Psoas muscle (tissue), 8 donors: Measurements from ENCODE around the gene COL6A1. TPM values are rescaled to one million over a fixed set of nuclear protein-coding genes. Genes with fewer than 3 reads are reported as not detected.

Experiments
- ATAC-seq, 4 donors: fragments of 200-7000 bp; cut with Tn5 transposase; one replicate each; pipeline ENCODE4 v1.9.1; 2020; ENCODE audit warnings: moderate library complexity in 3 of 4, mild to moderate bottlenecking in 2 of 4
- DNase-seq, 2 donors: peaks; one replicate each; pipeline ENCODE4 v3.0.0-alpha.2; 2020
- H3K27ac ChIP-seq: fragments of 200-600 bp; one replicate; pipeline ENCODE4 v1.8.0; 2022
- H3K27me3 ChIP-seq, 3 donors: fragments of 200-600 bp in 1 of 3; one replicate each; pipeline versions ENCODE4 v1.6.1 to v1.8.0; 2013 to 2022; ENCODE audit warnings: low read length in 2 of 3, mild to moderate bottlenecking in 2 of 3, moderate library complexity in 1 of 3; ENCODE audit not compliant: insufficient read depth in 3 of 3
- H3K36me3 ChIP-seq, 2 donors: fragments of 200-600 bp in 1 of 2; one replicate each; pipeline versions ENCODE4 v1.6.1 to v1.8.0; 2013 to 2022; ENCODE audit warnings: low read depth in 1 of 2, mild to moderate bottlenecking in 1 of 2, moderate library complexity in 1 of 2; ENCODE audit not compliant: insufficient read depth in 1 of 2
- H3K4me1 ChIP-seq: fragments of 200-600 bp; one replicate; pipeline ENCODE4 v1.8.0; 2022
- H3K4me3 ChIP-seq: fragments of 200-600 bp; one replicate; pipeline ENCODE4 v1.8.0; 2022; ENCODE audit warnings: mild to moderate bottlenecking
- H3K9me3 ChIP-seq: fragments of 200-600 bp; one replicate; pipeline ENCODE4 v1.8.0; 2022
- CTCF ChIP-seq: fragments of 200-600 bp; IDR thresholded peaks from one replicate; pipeline ENCODE4 v1.8.0; 2022; ENCODE audit warnings: antibody characterized with exemption
- WGBS, 3 donors: extraction: QIAGEN DNeasy Blood & Tissue Kit; methylation state at CpG; one replicate each; pipeline versions ENCODE4 v1.1.6 to v1.1.7; 2013; 5-methylcytosine and 5-hydroxymethylcytosine counted together
- intact Hi-C, 2 donors: fragments of 100-400 bp; cut with DNase I; formaldehyde crosslinking; loops; one replicate each; pipeline versions ENCODE4 v1.11.0 to v1.14.2; 2022
- polyA plus RNA-seq, 3 donors: library from polyadenylated mRNA; stranded (reverse); fragments of 200-250 nt; gene quantifications; one replicate each; pipeline ENCODE4 v1.2.3, GENCODE V29; 2013
- total RNA-seq, 4 donors: library from RNA; stranded (reverse); fragmentation: NEBNext Ultra II Directional in 2 of 4; extraction: Animal tissue kit (Norgen Biotek cat#: 25700) in 2 of 4; gene quantifications; one replicate each; pipeline versions ENCODE4 v1.2.1 to v1.2.4, GENCODE V29; 2021 to 2023
- donor health status: healthy with polysubstance abuse.
- donor health status: DM: no; HTN: no; CAD: no; lungs with moderate emphysema.
- donor health status: Bipolar disorder and iron deficiency.
- donor health status: healthy.
- donor health status: DM: yes; HTN: yes; CAD: no.
- donor health status: DM: no; HTN: no; CAD: no.
- donor health status: DM: no; HTN: no; CAD: no.
- donor health status: DM: yes; HTN: yes; CAD: no.

COL6A1 gene
- total and polyA plus RNA-seq, 7 donors, result 29.4 to 83.0 (median 36.1) TPM

GRCh38 chr21:46023555-46023954 lies 42.0 kb downstream of the COL6A1 start:
- peaks cover 0 to 12% (median 0%) of the 10 kb centered on the region in 3 donors for H3K27me3 ChIP-seq
- no peak overlapping the region for H3K4me3 ChIP-seq
- H3K9me3 ChIP-seq, result no peaks in the 10 kb centered on the region
- H3K4me1 ChIP-seq, result no peaks in the 10 kb centered on the region
- intact Hi-C loops, result no loop called here
- no peak overlapping the region for H3K27ac ChIP-seq
- no peak for TF ChIP-seq CTCF
- no peaks in the 10 kb centered on the region for H3K36me3 ChIP-seq
- DNase-seq (no peak), ATAC-seq (no peak)
- 83 to 88% (median 86%) methylated on average over 8 of the region's 8 CpGs for WGBS, 3 donors

GRCh38 chr21:46024141-46024540 lies 42.6 kb downstream of the COL6A1 start:
- Histone ChIP-seq H3K4me3 (no peak overlapping the region), H3K27me3 (peaks cover 0 to 12% (median 0%) of the 10 kb centered on the region in 3 donors), H3K36me3 (no peaks in the 10 kb centered on the region), H3K9me3 (no peaks in the 10 kb centered on the region), H3K4me1 (no peaks in the 10 kb centered on the region), H3K27ac (no peak overlapping the region)
- 73 to 89% (median 84%) methylated on average over 3 of the region's 3 CpGs for WGBS, 3 donors
- no peak for DNase-seq
- TF ChIP-seq CTCF, result no peak
- intact Hi-C loops, result no loop called here
- ATAC-seq, result no peak

- WGBS, 3 donors, result 69 to 79% (median 77%) methylated on average over 2 of the region's 2 CpGs
- Histone ChIP-seq H3K4me3 (no peak overlapping the region), H3K36me3 (no peaks in the 10 kb centered on the region), H3K9me3 (peaks cover 5% of the 10 kb centered on the region), H3K27me3 (peaks cover 0 to 4% (median 0%) of the 10 kb centered on the region in 3 donors), H3K4me1 (no peaks in the 10 kb centered on the region), H3K27ac (no peak overlapping the region)
- TF ChIP-seq CTCF, result no peak
- DNase-seq, result no peak
- no peak for ATAC-seq
- intact Hi-C loops, result no loop called here
Observed at GRCh38 chr21:46025113-46025770, 43.7 kb downstream of the COL6A1 start.

GRCh38 chr21:46027851-46028493 lies 46.4 kb downstream of the COL6A1 start:
- H3K36me3 ChIP-seq, result no peaks in the 10 kb centered on the region
- intact Hi-C loops, result no loop called here
- no peaks in the 10 kb centered on the region for H3K27me3 ChIP-seq
- DNase-seq (peak in 1 of 2 donors; percentile 23), ATAC-seq (peak in 3 of 4 donors; percentile 35 to 64 (median 38))
- peaks cover 5% of the 10 kb centered on the region for H3K9me3 ChIP-seq
- no peaks in the 10 kb centered on the region for H3K4me1 ChIP-seq
- no peak overlapping the region for H3K4me3 ChIP-seq
- 26 to 39% (median 27%) methylated on average over 3 of the region's 3 CpGs for WGBS, 3 donors
- H3K27ac ChIP-seq, result no peak overlapping the region
- TF ChIP-seq CTCF, result no peak
